Stimulated activated CD8-positive, alpha-beta memory T cell treated with anti-CD3 and anti-CD28 coated beads, Interleukin-2, amount 100 ng/mL, for 48 hours (primary cell): ENCODE measurements around the gene FBXO47.
A peak's percentile ranks its signal among the peaks of the same experiment; 100 is the strongest.

Experiments
- DNase-seq, 2 donors: peaks; one replicate each; pipeline ENCODE4 v3.0.0-alpha.2; 2020; ENCODE audit warnings: low read depth in 2 of 2

Gene FBXO47, protein sequence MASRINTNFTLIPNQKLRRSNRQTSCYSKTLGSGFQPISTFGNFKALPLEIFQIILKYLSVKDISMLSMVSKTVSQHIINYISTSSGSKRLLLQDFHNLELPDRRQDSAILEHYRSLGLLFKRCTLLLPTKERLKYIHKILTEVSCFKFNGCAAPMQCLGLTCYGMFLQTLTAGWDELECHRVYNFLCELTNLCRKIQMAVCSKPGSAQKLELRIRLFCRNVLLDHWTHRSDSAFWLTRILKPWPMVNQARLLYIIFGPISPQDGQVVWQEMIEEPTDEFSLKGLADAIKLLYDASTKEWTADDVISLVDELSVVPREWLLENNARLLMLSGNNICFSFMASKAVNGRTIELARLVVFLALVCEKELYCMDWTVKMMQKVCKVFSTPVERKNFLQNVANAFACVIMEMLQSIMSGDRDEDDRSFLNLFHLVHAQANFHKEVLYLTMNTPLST

DNA sequence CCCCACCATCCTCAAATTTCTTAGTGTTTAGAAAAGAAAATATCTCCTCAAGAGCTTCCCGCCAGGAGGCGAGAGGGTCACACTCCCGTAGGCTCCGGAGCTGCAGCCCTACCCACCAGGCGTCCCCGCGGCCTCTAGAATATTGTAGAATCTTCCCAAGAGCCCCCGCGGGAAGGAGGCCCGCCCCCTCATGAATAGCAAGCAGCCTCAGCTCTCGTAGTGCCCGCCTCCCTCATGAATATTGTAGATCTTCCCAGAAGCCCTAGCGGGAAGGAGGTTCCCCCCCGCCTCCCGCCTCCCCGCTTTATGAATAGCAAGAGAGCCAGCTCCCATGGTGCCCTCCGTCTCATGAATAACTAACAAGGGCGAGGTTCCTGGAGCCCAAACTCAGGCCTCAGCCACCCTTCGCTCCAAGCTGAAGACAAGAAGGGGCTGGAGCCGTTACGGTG lies at the start of gene FBXO47:
TSS of gene FBXO47 (minus strand) at position 114 of the 449 bp plus-strand sequence. CDS start 4,378 bp downstream, outside the sequence.
- DNase-seq: peak; percentile 61 to 80

GRCh38 chr17:39016193-39017153 lies 49.3 kb upstream of the FBXO47 start:
- DNase-seq: no peak

GRCh38 chr17:39015546-39015935 lies 48.3 kb upstream of the FBXO47 start:
- no peak for DNase-seq

- no peak for DNase-seq
Observed at GRCh38 chr17:39014795-39015545, 47.8 kb upstream of the FBXO47 start.

GRCh38 chr17:39014044-39014794 lies 47.0 kb upstream of the FBXO47 start:
- DNase-seq: no peak

DNA sequence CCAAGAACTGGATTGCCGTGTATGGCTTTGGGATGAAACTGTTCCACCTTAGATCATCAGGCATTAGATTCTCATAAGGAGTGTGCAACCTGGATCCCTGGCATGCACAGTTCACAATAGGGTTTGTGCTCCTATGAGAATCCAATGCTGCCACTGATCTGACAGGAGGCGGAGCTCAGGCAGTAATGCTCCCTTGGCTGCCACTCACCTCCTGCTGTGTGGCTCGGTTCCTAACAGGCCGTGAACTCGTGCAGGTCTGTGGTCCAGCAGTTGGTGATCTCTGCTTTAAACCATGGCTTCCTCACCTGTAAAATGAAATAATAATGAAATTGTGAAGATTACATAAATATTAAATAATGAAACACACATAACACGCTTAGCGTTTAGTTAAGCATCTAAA lies 45.5 kb upstream of the FBXO47 start:
- DNase-seq: no peak

- DNase-seq: no peak
Observed at GRCh38 chr17:39011907-39012468, 44.8 kb upstream of the FBXO47 start.

DNA sequence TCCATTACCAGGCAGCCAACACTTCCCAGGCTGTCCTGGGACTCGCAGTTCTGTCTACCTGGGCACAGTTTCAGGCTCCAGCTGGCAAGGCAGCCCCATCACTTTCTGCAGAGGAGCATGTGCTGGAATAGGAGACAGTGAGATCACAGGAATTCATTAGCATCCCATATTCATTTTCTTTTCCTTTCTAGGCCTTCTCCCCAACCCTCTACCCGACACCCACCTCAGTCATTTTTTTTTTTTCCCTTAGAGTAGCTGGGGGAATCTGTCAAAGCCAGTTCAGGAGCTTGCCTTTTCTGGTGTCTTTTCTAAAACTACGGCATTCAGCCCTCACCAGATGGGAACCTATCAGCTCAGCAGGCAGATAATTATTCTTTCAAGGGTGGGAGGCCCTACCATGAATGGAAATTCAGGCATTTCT lies 42.4 kb upstream of the FBXO47 start:
- DNase-seq: no peak

- DNase-seq: no peak
Observed at GRCh38 chr17:39008633-39009032, 41.4 kb upstream of the FBXO47 start.

DNA sequence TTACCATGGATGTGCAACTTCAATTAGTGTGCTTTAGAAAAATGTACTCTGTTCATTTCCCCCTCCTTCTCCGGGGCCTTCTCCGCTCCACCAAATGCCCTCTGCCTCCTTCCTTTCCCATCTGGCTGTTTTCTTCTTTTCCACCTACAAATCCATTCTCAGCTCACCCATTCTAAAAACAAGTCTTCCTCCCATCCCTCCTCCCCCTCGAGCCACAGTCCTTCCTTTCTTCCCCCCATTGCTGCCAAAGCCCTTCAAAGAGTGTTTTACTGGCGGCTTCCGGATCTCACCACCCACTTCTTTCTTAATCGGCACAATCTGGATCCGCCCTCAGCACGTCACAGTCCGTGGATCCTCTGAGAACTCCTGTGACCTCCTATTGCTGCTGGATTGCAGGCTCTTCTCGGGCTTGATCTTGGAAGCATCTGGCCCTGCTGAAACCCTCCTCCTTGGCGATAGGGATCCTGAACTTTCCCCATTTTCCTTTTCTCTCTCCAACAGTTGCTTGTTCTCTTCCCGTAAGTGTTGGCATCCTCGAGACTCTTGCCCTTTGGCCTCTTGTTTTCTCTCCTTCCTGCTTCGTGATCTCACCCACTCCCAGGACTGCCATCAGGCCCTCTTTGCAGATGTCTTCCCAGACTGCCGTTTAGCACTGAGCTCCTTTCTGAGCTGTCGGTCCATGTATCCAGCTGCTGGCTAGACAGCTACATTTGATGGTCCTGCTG lies 36.0 kb upstream of the FBXO47 start:
- DNase-seq: peak in 1 of 2 donors; percentile 20

GRCh38 chr17:39001703-39002637 lies 34.8 kb upstream of the FBXO47 start:
- no peak for DNase-seq

DNA sequence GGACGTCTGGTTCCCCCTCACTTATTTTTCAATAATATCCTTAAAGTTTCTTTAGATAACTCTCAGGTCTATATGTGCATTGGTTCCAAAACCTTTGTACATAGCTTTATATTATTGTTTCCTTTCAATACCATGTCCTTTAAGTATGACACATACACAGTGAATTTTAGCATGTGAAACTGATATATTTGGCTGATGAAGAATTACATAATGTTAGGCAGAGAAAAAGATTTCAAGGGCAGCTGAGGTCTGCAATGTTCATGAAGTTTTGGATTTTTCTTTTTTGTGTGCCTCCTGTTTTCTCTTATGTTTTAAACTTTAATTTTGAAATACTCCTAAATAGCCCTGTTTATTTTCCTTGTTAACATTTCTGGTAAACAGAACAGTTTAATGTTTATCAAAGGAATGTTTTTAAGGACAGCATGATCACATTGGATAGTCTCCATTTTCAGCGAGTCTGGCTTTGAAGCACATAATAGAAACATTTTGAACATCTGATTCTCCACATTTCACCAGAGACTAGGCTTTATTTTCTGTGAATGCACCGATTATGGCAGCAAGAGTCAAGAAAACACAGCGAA lies 32.9 kb upstream of the FBXO47 start:
- DNase-seq: no peak

DNA sequence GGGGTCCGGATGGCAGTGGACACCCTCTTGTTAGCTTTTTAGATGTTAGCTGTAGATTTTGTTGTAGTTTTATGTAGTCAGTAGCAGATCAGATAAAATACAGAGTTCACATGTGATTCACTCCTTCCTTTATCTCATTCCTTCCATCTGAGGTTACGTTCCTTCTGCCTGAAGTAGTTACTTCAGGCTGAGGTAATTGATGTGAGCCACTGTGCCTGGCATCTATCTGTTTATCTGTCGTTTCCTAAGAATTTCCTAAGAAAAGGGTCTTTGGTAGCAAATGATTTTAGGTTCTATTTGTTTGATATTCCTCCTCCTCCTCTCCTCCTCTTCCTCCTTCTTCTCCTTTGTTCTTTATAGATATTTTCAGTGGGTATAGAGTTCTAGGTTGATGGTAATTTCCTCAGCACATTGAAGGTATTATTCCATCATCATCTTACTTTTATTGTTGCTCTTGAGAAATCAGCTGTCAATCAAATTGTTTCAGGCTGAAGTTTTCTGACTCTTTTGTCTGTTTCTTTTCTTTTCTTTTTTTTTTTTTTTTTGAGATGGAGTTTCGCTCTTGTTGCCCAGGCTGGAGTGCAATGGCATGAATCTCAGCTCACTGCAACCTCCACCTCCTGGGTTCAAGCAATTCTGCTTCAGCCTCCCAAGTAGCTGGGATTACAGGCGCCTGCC lies 29.6 kb upstream of the FBXO47 start:
- DNase-seq: no peak

DNA sequence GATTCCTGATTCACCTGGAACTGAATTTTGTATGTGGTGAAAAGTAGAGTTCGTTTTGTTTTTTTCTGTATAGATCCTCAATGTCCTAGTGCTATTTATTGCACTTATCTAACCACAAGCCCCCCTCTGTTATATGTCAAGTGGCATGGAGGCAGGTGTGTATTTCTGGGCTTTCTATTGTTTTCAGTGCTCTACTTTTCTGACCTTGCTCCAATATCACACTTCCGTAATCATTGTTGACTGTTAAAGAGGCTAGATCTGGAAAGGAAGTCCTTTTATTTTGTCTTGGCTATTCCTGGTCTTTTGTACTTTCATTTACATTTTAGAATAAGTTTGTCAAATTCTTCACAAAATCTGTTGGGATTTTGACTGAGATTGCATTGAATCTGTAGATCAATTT lies 26.8 kb upstream of the FBXO47 start:
- no peak for DNase-seq

DNA sequence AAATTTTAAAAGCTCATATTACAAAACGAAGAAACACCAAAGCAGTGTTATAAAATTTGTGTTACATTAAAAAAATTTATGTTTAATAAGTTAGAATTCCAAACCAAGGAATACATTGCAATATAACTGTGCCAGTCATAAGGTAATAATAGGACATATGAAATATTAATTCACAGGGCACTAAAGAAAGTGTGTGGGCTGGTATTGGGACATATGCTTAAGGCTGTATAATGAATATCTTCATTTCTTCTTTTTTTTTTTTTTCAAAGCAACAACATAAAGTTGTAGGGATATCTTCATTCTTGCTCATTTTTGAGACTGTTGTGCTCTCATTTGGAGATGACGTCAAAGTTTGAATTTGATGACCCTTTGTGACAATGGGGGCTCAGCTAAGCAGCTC lies 17.5 kb upstream of the FBXO47 start:
- DNase-seq: no peak

DNA sequence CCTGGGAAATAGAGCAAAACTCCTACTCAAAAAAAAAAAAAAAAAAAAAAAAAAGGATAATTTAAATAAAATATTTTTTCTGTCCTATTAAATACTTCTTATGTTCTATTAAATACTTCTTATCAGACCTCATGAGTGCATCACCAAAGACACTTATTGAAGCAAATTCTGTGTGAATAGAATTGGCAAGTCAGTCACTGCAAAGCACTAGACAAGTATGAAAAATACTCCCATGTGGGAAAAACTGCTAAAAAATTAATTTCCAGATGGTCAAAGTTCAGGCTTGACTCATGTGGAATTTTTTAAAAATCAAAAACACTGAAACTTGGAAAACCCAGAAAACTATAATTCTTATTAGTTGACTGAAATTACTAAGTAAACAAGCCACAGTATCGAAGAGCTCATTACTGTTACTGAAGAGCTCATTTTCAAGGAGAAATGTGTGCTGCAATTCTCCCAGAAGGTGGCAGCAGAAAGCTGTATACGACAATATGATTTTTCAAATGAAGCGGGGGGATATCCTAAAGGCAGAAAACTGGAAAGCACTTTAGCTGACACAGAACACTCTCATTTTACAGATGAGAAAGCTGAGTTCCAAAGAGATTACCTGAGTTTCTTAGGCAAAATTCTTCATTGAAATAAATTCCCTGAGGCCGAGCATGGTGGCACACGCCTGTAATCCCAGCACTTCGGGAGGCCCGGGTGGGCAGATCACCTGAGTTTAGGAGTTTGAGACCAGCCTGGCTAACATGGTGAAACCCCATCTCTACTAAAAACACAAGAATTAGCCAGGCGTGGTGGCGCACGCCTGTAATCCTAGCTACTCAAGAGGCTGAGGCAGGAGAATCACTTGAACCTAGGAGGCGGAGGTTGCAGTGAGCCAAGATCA lies 15.9 kb upstream of the FBXO47 start:
- DNase-seq: no peak

- no peak for DNase-seq
Observed at GRCh38 chr17:38981636-38982035, 14.4 kb upstream of the FBXO47 start.
